Esophagus muscularis mucosa (tissue), 4 donors: ENCODE data around the gene MACC1. TPM values are rescaled to one million over a fixed set of nuclear protein-coding genes. Genes with fewer than 3 reads are reported as not detected.

Experiments
- DNase-seq: peaks from one replicate; pipeline ENCODE4 v3.0.0-alpha.2; 2017; ENCODE audit errors: extremely low spot score
- H3K27ac ChIP-seq, 4 donors: fragments of 200-600 bp; sonication (generic); replicated peaks in 1 of 4; 1 replicate in 3 of 4; 2 replicates in 1 of 4; pipeline ENCODE4 v1.5.1; 2016 to 2019; ENCODE audit warnings: mild to moderate bottlenecking in 1 of 4
- H3K27me3 ChIP-seq, 4 donors: fragments of 200-600 bp; sonication (generic); one replicate each; pipeline versions ENCODE4 v1.5.1 to v1.6.0; 2016 to 2019
- H3K36me3 ChIP-seq, 4 donors: fragments of 200-600 bp; sonication (generic); one replicate each; pipeline ENCODE4 v1.5.1; 2016 to 2019
- H3K4me1 ChIP-seq, 4 donors: fragments of 200-600 bp; sonication (generic); one replicate each; pipeline ENCODE4 v1.5.1; 2016 to 2019
- H3K4me3 ChIP-seq, 4 donors: fragments of 200-600 bp; sonication (generic); 1 replicate in 2 of 4; 2 replicates in 2 of 4; pipeline ENCODE4 v1.5.1; 2016 to 2019; ENCODE audit warnings: mild to moderate bottlenecking in 4 of 4, moderate library complexity in 1 of 4
- H3K9me3 ChIP-seq, 4 donors: fragments of 200-600 bp; sonication (generic); 1 replicate in 3 of 4; 2 replicates in 1 of 4; pipeline ENCODE4 v1.5.1; 2016 to 2019
- CTCF ChIP-seq, 3 experiments: fragments of 200-600 bp in 2 of 3; fragments of 450-650 bp in 1 of 3; sonication (generic) in 2 of 3; IDR thresholded peaks; one replicate each; pipeline ENCODE4 v1.5.1; 2017 to 2019; ENCODE audit warnings: antibody characterized with exemption in 3 of 3, mild to moderate bottlenecking in 2 of 3, moderate library complexity in 1 of 3
- EP300 ChIP-seq: sonication (generic); formaldehyde crosslinking; IDR thresholded peaks from one replicate; pipeline ENCODE4 v1.6.1; 2017; ENCODE audit warnings: antibody characterized with exemption
- POLR2A ChIP-seq: fragments of 450-650 bp; IDR thresholded peaks from one replicate; pipeline ENCODE4 v1.6.1; 2017; ENCODE audit warnings: antibody characterized with exemption, moderate library complexity, mild to moderate bottlenecking, low read depth
- POLR2AphosphoS5 ChIP-seq, 2 donors: sonication (generic); formaldehyde crosslinking; IDR thresholded peaks; one replicate each; pipeline ENCODE4 v1.6.1; 2017; ENCODE audit warnings: antibody characterized with exemption in 2 of 2
- WGBS: methylation state at CpG from one replicate; pipeline ENCODE4 v1.1.5; 2018; 5-methylcytosine and 5-hydroxymethylcytosine counted together
- intact Hi-C: fragments of 100-400 bp; cut with DNase I; formaldehyde crosslinking; loops from one replicate; pipeline ENCODE4 v1.15.1; 2023
- total RNA-seq, 4 donors: library from RNA; depleted of rRNA; stranded (reverse); fragments of >200 nt; gene quantifications; one replicate each; pipeline versions ENCODE4 v1.1.0 to v1.2.1, GENCODE V29; 2016

Gene MACC1
- total RNA-seq, 4 donors from 2014 or later: under 0.01 to 0.17 (median 0.15) TPM

DNA sequence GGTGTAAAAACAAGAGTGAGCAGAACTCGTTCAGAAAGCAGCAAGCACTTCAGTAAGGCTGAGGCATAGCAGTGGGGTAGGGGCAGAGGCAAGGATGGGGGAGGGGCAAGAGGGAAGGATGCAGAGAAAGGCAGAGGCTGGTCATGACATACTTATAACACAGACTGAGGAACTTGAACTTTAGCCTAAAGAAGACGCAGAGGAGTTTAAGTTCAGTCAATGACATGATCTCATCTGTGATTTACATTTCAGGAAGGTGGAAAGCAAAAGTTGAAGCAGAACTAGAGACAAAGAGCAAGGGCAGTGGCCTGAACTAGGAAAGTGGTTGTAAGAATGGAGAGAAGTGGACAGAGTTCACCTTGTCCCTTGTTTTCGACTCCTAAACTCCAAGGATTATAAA, 15.8 kb downstream of the MACC1 start:
- peaks cover 0 to 5% (median 0%) of the 10 kb centered on the region in 4 donors for H3K4me1 ChIP-seq
- no peaks in the 10 kb centered on the region for H3K36me3 ChIP-seq
- no peaks in the 10 kb centered on the region for H3K27me3 ChIP-seq
- H3K9me3 ChIP-seq: no peaks in the 10 kb centered on the region
- H3K27ac ChIP-seq: no peak overlapping the region
- WGBS: 73% methylated on average over 3 of the region's 3 CpGs
- intact Hi-C loops: no loop called here
- no peak overlapping the region for H3K4me3 ChIP-seq
- no peak for DNase-seq
- TF ChIP-seq CTCF (IDR thresholded peaks at IDR 0.05) (no peak), EP300 (no peak), POLR2AphosphoS5 (IDR thresholded peaks at IDR 0.05) (no peak), POLR2A (no peak)

GRCh38 chr7:20200971-20201370, 16.2 kb downstream of the MACC1 start:
- no peak for TF ChIP-seq POLR2A
- TF ChIP-seq POLR2AphosphoS5 (IDR thresholded peaks at IDR 0.05): no peak
- no peak for TF ChIP-seq EP300
- TF ChIP-seq CTCF (IDR thresholded peaks at IDR 0.05): no peak
- DNase-seq: no peak
- H3K4me1 ChIP-seq: peaks cover 0 to 5% (median 0%) of the 10 kb centered on the region in 4 donors
- H3K27ac ChIP-seq: no peak overlapping the region
- no peaks in the 10 kb centered on the region for H3K9me3 ChIP-seq
- intact Hi-C loops: no loop called here
- no peaks in the 10 kb centered on the region for H3K36me3 ChIP-seq
- H3K27me3 ChIP-seq: no peaks in the 10 kb centered on the region
- no peak overlapping the region for H3K4me3 ChIP-seq

GRCh38 chr7:20200361-20200760, 16.8 kb downstream of the MACC1 start:
- 68% methylated on average over 3 of the region's 3 CpGs for WGBS
- TF ChIP-seq POLR2AphosphoS5 (IDR thresholded peaks at IDR 0.05): no peak
- TF ChIP-seq EP300: no peak
- TF ChIP-seq POLR2A: no peak
- no peak for TF ChIP-seq CTCF (IDR thresholded peaks at IDR 0.05)

GRCh38 chr7:20199015-20199737, 18.0 kb downstream of the MACC1 start:
- H3K4me1 ChIP-seq: peaks cover 0 to 5% (median 1%) of the 10 kb centered on the region in 4 donors
- no peak for TF ChIP-seq CTCF (IDR thresholded peaks at IDR 0.05)
- TF ChIP-seq POLR2AphosphoS5 (IDR thresholded peaks at IDR 0.05): no peak
- no peak for TF ChIP-seq EP300
- no peak for TF ChIP-seq POLR2A
- no peak overlapping the region for H3K4me3 ChIP-seq
- no peaks in the 10 kb centered on the region for H3K36me3 ChIP-seq
- no peaks in the 10 kb centered on the region for H3K9me3 ChIP-seq
- intact Hi-C loops: loop anchor here (5.0 kb wide), 1 partner anchor 203 kb away; no protein-coding TSS in a partner anchor
- no peaks in the 10 kb centered on the region for H3K27me3 ChIP-seq
- DNase-seq: no peak
- WGBS: 84% methylated on average over 2 of the region's 2 CpGs
- H3K27ac ChIP-seq: no peak overlapping the region

More at GRCh38 chr7:20200361-20200760, 16.8 kb downstream of the MACC1 start:
- no peak overlapping the region for H3K27ac ChIP-seq
- peaks cover 0 to 5% (median 0%) of the 10 kb centered on the region in 4 donors for H3K4me1 ChIP-seq
- no peaks in the 10 kb centered on the region for H3K36me3 ChIP-seq
- DNase-seq: no peak
- H3K4me3 ChIP-seq: no peak overlapping the region
- H3K9me3 ChIP-seq: no peaks in the 10 kb centered on the region
- intact Hi-C loops: no loop called here
- H3K27me3 ChIP-seq: no peaks in the 10 kb centered on the region

DNA sequence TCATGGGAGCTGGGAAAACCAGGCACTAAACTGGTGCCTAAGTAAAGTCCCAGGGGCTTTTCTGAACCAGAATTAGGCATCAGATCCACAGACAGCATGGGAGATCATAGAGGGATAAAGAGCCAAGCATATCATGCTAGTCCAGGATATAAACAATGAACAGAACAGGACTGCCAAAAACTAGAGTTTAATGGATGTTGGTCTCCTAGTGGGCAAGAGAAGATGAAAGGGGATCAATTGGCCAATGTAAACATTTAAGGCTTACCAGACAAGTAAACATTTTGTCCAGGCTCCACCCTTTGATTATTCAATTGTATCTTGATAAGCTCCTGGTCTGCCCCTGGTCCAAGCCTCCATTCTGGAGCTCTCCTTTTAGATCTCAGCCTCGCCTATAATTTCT, 18.9 kb downstream of the MACC1 start:
- no peak for DNase-seq
- intact Hi-C loops: loop anchor here (5.0 kb wide), 1 partner anchor 204 kb away; no protein-coding TSS in a partner anchor
- no peak overlapping the region for H3K27ac ChIP-seq
- H3K36me3 ChIP-seq: no peaks in the 10 kb centered on the region
- H3K4me1 ChIP-seq: peaks cover 0 to 12% (median 4%) of the 10 kb centered on the region in 4 donors
- TF ChIP-seq POLR2A (no peak), POLR2AphosphoS5 (IDR thresholded peaks at IDR 0.05) (no peak), CTCF (IDR thresholded peaks at IDR 0.05) (no peak), EP300 (no peak)
- H3K9me3 ChIP-seq: no peaks in the 10 kb centered on the region
- H3K4me3 ChIP-seq: no peak overlapping the region
- H3K27me3 ChIP-seq: no peaks in the 10 kb centered on the region
- 90% methylated on average over 1 of the region's 1 CpG for WGBS
